Neural cell (in vitro differentiated cells): ENCODE data around the gene MAP3K7CL.

ENCODE experiments used
- EP300 ChIP-seq: fragments of 450-650 bp; conservative IDR thresholded peaks from 2 replicates; pipeline ENCODE4 v1.6.1; 2014; ENCODE audit warnings: antibody characterized with exemption, mild to moderate bottlenecking, moderate library complexity; ENCODE audit not compliant: poor library complexity, severe bottlenecking
- EZH2 ChIP-seq: fragments of 200-600, 300-800 bp; shearing (Covaris generic), sonication (generic); IDR thresholded peaks from 2 replicates; pipeline ENCODE4 v1.6.1; 2014; ENCODE audit warnings: antibody characterized with exemption, low read length, borderline replicate concordance, mild to moderate bottlenecking; ENCODE audit not compliant: insufficient read depth, poor library complexity, severe bottlenecking
- POLR2AphosphoS5 ChIP-seq: IDR thresholded peaks from 2 replicates; pipeline ENCODE4 v1.6.1; 2012
- RAD21 ChIP-seq: fragments of 450-650 bp; conservative IDR thresholded peaks from 2 replicates; pipeline ENCODE4 v1.6.1; 2014; ENCODE audit warnings: antibody characterized with exemption, mild to moderate bottlenecking, moderate library complexity
- SMC3 ChIP-seq: fragments of 450-650 bp; conservative IDR thresholded peaks from 2 replicates; pipeline ENCODE4 v1.6.1; 2014; ENCODE audit warnings: antibody characterized with exemption, mild to moderate bottlenecking, moderate library complexity; ENCODE audit not compliant: poor library complexity
- TAF1 ChIP-seq: IDR thresholded peaks from 2 replicates; pipeline ENCODE4 v1.6.1; 2012; ENCODE audit warnings: low read depth
- TF ChIP-seq, protein P1 (sequence below): fragments of 450-650 bp; IDR thresholded peaks from 2 replicates; pipeline ENCODE4 v1.5.1; 2014; ENCODE audit warnings: antibody characterized with exemption, mild to moderate bottlenecking, moderate library complexity; ENCODE audit not compliant: poor library complexity, severe bottlenecking

DNA sequence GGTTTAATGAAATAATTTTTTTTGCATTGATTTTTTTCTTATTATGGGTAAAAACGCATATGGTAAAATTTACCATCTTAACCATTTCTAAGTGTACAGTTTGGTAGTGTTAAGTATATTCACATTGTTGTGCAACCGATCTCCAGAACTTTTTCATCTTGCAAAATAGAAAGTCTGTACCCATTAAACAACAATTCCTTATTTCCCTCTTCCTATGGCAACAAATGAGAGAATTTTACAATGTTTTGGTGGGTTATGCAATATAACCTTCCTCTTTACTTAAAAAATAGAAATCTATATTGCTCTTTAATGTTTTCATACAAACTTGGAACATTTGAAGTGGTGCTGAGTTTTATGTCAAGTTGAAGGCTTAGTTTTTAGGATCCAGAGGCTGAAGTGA, 26.6 kb downstream of the MAP3K7CL start:
- TF ChIP-seq, protein P1, sequence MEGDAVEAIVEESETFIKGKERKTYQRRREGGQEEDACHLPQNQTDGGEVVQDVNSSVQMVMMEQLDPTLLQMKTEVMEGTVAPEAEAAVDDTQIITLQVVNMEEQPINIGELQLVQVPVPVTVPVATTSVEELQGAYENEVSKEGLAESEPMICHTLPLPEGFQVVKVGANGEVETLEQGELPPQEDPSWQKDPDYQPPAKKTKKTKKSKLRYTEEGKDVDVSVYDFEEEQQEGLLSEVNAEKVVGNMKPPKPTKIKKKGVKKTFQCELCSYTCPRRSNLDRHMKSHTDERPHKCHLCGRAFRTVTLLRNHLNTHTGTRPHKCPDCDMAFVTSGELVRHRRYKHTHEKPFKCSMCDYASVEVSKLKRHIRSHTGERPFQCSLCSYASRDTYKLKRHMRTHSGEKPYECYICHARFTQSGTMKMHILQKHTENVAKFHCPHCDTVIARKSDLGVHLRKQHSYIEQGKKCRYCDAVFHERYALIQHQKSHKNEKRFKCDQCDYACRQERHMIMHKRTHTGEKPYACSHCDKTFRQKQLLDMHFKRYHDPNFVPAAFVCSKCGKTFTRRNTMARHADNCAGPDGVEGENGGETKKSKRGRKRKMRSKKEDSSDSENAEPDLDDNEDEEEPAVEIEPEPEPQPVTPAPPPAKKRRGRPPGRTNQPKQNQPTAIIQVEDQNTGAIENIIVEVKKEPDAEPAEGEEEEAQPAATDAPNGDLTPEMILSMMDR: no peak
- TF ChIP-seq EZH2 (no peak), RAD21 (no peak), TAF1 (no peak), POLR2AphosphoS5 (no peak), EP300 (no peak), SMC3 (no peak)
